ENCODE measurements around the gene LFNG.

LFNG gene

DNA sequence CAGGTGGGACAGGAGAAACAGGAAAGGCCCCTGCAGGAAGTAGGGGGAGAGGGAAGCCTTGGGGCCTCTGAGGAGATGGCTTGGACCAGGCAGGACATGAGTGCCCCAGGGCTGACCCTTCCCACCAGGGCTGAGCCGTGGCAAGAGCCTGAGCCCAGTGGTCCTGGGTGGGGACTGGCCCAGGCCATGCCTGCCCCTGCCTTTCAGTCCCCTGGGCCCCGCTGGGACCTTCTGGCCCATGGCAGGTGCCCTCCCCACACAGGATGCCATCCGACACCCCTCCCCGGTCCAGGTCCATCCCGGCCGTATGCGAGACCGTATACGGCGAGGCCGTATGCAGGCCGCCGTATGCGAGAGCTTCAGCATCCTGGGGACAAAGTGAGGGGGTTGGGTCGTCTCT, 45.4 kb upstream of the LFNG start:
- no peak overlapping the region for H3K4me3 ChIP-seq (ENCODE audit: control insufficient read depth, low read depth, low read length)
- no peak for DNase-seq (ENCODE audit: low read depth)
- TF ChIP-seq CTCF (conservative IDR thresholded peaks at IDR 0.05; ENCODE audit: control insufficient read depth, insufficient read depth, low read depth, low read length) = no peak

DNA sequence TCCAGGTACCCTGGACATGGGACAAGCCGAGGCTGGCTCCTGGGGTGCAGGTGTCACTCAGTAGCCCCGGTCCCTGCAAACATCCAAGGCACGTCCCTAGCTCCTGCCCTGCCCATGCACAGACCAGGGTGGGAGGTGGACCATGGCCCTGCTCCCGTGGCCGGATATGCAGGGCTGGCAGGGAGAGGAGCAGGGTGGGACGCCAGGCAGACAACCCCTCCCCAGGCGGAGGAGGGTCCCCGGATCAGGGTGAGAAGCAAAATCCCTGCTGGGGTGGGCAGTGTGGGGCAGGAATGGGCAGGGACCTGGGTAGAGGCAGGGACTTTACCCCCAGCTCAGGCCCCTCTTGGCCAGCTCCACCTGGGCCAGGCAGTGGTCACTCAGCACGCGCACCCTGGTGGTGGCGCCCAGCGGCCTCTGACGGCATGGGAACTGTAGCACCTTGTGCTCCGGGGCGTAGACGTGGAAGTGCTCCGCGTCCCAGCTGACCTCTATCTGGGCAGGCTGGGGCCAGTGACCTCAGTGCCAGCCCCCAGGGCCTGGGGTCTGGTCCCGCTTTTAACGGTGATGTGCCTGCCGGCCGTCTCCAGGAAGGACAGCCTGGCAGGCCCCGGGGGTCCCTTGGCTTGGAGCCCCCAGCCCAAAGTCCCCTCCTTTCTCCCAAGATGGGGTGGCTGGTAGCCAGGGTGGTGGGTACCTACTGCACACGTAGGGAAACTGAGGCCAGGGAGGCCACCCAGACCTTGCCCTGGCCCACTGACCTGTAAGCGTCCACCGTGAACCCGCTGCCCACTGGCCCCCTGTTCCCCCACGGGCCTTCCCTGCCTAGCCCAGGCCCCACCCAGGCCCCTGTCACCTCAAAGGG, 44.5 kb upstream of the LFNG start:
- no peak for DNase-seq (ENCODE audit: low read depth)
- no peak for TF ChIP-seq CTCF (conservative IDR thresholded peaks at IDR 0.05; ENCODE audit: control insufficient read depth, insufficient read depth, low read depth, low read length)
- H3K4me3 ChIP-seq (ENCODE audit: control insufficient read depth, low read depth, low read length) = no peak overlapping the region

DNA sequence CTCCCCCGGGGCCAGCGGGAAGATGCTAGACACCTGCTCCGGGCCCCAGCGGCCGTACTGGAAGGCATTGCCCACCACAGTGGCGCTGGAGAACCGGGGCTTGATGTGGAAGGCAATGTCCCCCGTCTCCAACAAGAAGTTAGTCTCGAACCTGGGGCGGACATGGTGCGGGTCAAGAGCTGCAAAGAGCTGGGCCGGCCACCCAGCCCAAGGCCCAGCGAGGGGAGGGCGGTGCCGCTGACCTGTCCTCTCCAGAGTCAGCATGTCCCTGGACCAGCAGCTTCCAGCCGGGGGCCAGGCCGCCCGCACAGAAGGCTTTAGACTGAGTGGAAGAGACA, 43.9 kb upstream of the LFNG start:
- DNase-seq (ENCODE audit: low read depth) = no peak
- no peak for TF ChIP-seq CTCF (conservative IDR thresholded peaks at IDR 0.05; ENCODE audit: control insufficient read depth, insufficient read depth, low read depth, low read length)
- no peak overlapping the region for H3K4me3 ChIP-seq (ENCODE audit: control insufficient read depth, low read depth, low read length)

GRCh38 chr7:2476298-2476697, 43.3 kb upstream of the LFNG start, which contains the start of gene GRIFIN:
TSS of gene GRIFIN (minus strand) at chr7:2476398. CDS start at chr7:2476383, 15 bp downstream.
- DNase-seq (ENCODE audit: low read depth) = no peak

GRCh38 chr7:2476776-2477446, 42.7 kb upstream of the LFNG start:
- no peak for TF ChIP-seq CTCF (conservative IDR thresholded peaks at IDR 0.05; ENCODE audit: control insufficient read depth, insufficient read depth, low read depth, low read length)
- H3K4me3 ChIP-seq (ENCODE audit: control insufficient read depth, low read depth, low read length) = no peak overlapping the region
- DNase-seq (ENCODE audit: low read depth) = no peak

More at GRCh38 chr7:2476298-2476697, 43.3 kb upstream of the LFNG start, which contains the start of gene GRIFIN:
- no peak for TF ChIP-seq CTCF (conservative IDR thresholded peaks at IDR 0.05; ENCODE audit: control insufficient read depth, insufficient read depth, low read depth, low read length)
- H3K4me3 ChIP-seq (ENCODE audit: control insufficient read depth, low read depth, low read length) = no peak within 1 kb of the TSS

GRCh38 chr7:2477447-2478398, 41.9 kb upstream of the LFNG start:
- DNase-seq (ENCODE audit: low read depth) = peak; percentile 49

More at GRCh38 chr7:2477447-2478398, 41.9 kb upstream of the LFNG start:
- TF ChIP-seq CTCF (conservative IDR thresholded peaks at IDR 0.05; ENCODE audit: control insufficient read depth, insufficient read depth, low read depth, low read length) = peak; percentile 71
- H3K4me3 ChIP-seq (ENCODE audit: control insufficient read depth, low read depth, low read length) = no peak overlapping the region

All from fibroblast of mammary gland (primary cell).